ENCODE measurements around the gene ATF2.

- TF ChIP-seq, protein P1, sequence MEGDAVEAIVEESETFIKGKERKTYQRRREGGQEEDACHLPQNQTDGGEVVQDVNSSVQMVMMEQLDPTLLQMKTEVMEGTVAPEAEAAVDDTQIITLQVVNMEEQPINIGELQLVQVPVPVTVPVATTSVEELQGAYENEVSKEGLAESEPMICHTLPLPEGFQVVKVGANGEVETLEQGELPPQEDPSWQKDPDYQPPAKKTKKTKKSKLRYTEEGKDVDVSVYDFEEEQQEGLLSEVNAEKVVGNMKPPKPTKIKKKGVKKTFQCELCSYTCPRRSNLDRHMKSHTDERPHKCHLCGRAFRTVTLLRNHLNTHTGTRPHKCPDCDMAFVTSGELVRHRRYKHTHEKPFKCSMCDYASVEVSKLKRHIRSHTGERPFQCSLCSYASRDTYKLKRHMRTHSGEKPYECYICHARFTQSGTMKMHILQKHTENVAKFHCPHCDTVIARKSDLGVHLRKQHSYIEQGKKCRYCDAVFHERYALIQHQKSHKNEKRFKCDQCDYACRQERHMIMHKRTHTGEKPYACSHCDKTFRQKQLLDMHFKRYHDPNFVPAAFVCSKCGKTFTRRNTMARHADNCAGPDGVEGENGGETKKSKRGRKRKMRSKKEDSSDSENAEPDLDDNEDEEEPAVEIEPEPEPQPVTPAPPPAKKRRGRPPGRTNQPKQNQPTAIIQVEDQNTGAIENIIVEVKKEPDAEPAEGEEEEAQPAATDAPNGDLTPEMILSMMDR (IDR thresholded peaks at IDR 0.05; ENCODE audit: low read depth, low read length): no peak
- no peak for TF ChIP-seq EZH2phosphoT487 (IDR thresholded peaks at IDR 0.05; ENCODE audit: low read depth)
Measured at GRCh38 chr2:175154661-175155082, 13.3 kb downstream of the ATF2 start.

Measured in OCI-LY3 (cell line).